K562 (cell line): Measurements from ENCODE around the gene HNRNPA3. TPM values are rescaled to one million over a fixed set of nuclear protein-coding genes. Genes with fewer than 3 reads are reported as not detected.

Source experiments
- CBFA2T2 ChIP-seq: fragments of 450-650 bp; conservative IDR thresholded peaks from 2 replicates; pipeline ENCODE4 v1.6.1; 2017; ENCODE audit warnings: mild to moderate bottlenecking
- CBFA2T3 ChIP-seq: fragments of 450-650 bp; IDR thresholded peaks from 2 replicates; pipeline ENCODE4 v1.6.1; 2017
- DPF2 ChIP-seq: fragments of 450-650 bp; IDR thresholded peaks from 2 replicates; pipeline ENCODE4 v1.6.1; 2016
- FOXK2 ChIP-seq, 2 experiments: fragments of 450-650 bp; IDR thresholded peaks in 1 of 2; conservative IDR thresholded peaks in 1 of 2; 2 replicates each; pipeline ENCODE4 v1.6.1; 2016; ENCODE audit warnings: low read depth in 2 of 2, mild to moderate bottlenecking in 1 of 2
- HMGN3 ChIP-seq: IDR thresholded peaks from 2 replicates; pipeline ENCODE4 v1.6.1; 2011; ENCODE audit warnings: borderline replicate concordance, low read depth, mild to moderate bottlenecking, mixed read lengths, low read length; ENCODE audit not compliant: insufficient read length; ENCODE audit errors: extremely low read depth
- KDM4B ChIP-seq, 2 experiments: fragments of 450-650 bp in 1 of 2; sonication (generic) in 1 of 2; IDR thresholded peaks; 2 replicates each; pipeline ENCODE4 v1.6.1; 2016 to 2017; ENCODE audit warnings: borderline replicate concordance in 2 of 2, antibody characterized with exemption in 1 of 2, low read depth in 1 of 2, mild to moderate bottlenecking in 1 of 2
- NR2F6 ChIP-seq: fragments of 450-650 bp; formaldehyde crosslinking; IDR thresholded peaks from 2 replicates; pipeline ENCODE4 v1.4.0; 2020; ENCODE audit warnings: mild to moderate bottlenecking
- POLR2B ChIP-seq: fragments of 450-650 bp; IDR thresholded peaks from 2 replicates; pipeline ENCODE4 v1.6.1; 2018; ENCODE audit warnings: low read depth; ENCODE audit not compliant: partially characterized antibody
- PRMT5 ChIP-seq: sonication (generic); formaldehyde crosslinking; IDR thresholded peaks from 2 replicates; pipeline ENCODE4 v1.5.0; 2020; ENCODE audit warnings: missing genetic modification reagents
- RCOR1 ChIP-seq, 2 experiments: IDR thresholded peaks; 2 replicates each; pipeline ENCODE4 v1.6.1; 2012; ENCODE audit warnings: low read depth in 2 of 2, low read length in 2 of 2, borderline replicate concordance in 1 of 2, improper control_type of control experiment in 1 of 2
- RHOXF2B ChIP-seq: fragments of 250-450 bp; sonication (Bioruptor Pico); conservative IDR thresholded peaks from 2 replicates; pipeline ENCODE4 v1.5.1; 2021
- SMARCA4 ChIP-seq: fragments of 450-650 bp; IDR thresholded peaks from 2 replicates; pipeline ENCODE4 v1.6.1; 2016
- SRSF3 ChIP-seq: fragments of 200-400 bp; formaldehyde crosslinking; IDR thresholded peaks from 2 replicates; pipeline ENCODE4 v1.6.1; 2016; ENCODE audit warnings: mild to moderate bottlenecking, low read length, moderate library complexity; ENCODE audit not compliant: insufficient read depth
- TARDBP ChIP-seq: fragments of 450-650 bp; IDR thresholded peaks from 2 replicates; pipeline ENCODE4 v1.6.1; 2016
- TRIM28 ChIP-seq: fragments of 450-650 bp; IDR thresholded peaks from 2 replicates; pipeline ENCODE4 v1.6.1; 2017
- ZEB2 ChIP-seq: fragments of 450-650 bp; IDR thresholded peaks from 2 replicates; pipeline ENCODE4 v1.6.1; 2016
- polyA plus RNA-seq, 8 experiments: library from polyadenylated mRNA; depleted of rRNA in 4 of 8; stranded (reverse) in 5 of 8; unstranded in 3 of 8; fragments of >200 nt; fragmentation: Nextera tagmentation in 2 of 8; fragmentation: Illumina TruSeq in 1 of 8; extraction: Ambion mirVana in 2 of 8; extraction: Trizol in 1 of 8; gene quantifications; 2 replicates each; pipeline versions ENCODE4 v1.2.1 to v1.2.3, GENCODE V29; 2011 to 2014; ENCODE audit warnings: inconsistent platforms in 1 of 8, missing spikeins in 1 of 8
- total RNA-seq, 7 experiments: library from RNA; depleted of rRNA in 6 of 7; stranded (reverse); fragments of >200 nt in 6 of 7; fragmentation: Illumina TruSeq in 2 of 7; extraction: Trizol in 2 of 7; gene quantifications; 2 replicates each; pipeline versions ENCODE4 v1.2.1 to v1.2.3, GENCODE V29; 2011 to 2021; ENCODE audit warnings: low replicate concordance in 1 of 7
- TF ChIP-seq, protein P1 (sequence below): sonication (generic); formaldehyde crosslinking; IDR thresholded peaks from 2 replicates; pipeline ENCODE4 v1.8.1; 2023; ENCODE audit warnings: missing genetic modification reagents, mild to moderate bottlenecking, borderline replicate concordance
- TF ChIP-seq, protein P2 (sequence below): fragments of 450-650 bp; IDR thresholded peaks from 2 replicates; pipeline ENCODE4 v1.6.1; 2018; ENCODE audit not compliant: partially characterized antibody
- TF ChIP-seq, protein P3 (sequence below): fragments of 250-450 bp; sonication (Bioruptor Pico); IDR thresholded peaks from 2 replicates; pipeline ENCODE4 v1.8.0; 2021; ENCODE audit warnings: moderate library complexity, mild to moderate bottlenecking, inconsistent platforms

Gene HNRNPA3
- total and polyA plus RNA-seq, 9 of the 15 experiments (the other 6 are each of a cell fraction or from before 2014, with no cell fraction given): 72.8 to 428 (median 192) TPM

DNA sequence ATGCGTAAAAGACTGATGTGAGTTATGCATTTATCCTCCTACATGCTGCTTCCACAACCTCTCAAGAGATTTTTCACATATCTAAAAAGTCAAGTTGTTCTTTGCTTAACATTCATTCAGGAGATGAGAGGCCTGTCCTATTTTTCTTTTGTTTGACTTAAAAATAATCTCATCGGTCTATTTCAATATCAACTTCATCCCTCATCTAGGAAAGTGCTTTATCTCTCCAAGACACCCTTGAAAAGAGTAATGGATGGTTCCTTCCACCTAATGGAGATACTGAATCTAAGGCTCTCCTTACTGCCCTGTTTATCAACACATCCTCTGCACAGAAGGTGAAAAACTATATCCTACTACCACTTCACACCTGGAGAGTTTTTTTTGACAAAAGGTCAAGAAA, 49.5 kb downstream of the HNRNPA3 start (continued):
- TF ChIP-seq, protein P1, sequence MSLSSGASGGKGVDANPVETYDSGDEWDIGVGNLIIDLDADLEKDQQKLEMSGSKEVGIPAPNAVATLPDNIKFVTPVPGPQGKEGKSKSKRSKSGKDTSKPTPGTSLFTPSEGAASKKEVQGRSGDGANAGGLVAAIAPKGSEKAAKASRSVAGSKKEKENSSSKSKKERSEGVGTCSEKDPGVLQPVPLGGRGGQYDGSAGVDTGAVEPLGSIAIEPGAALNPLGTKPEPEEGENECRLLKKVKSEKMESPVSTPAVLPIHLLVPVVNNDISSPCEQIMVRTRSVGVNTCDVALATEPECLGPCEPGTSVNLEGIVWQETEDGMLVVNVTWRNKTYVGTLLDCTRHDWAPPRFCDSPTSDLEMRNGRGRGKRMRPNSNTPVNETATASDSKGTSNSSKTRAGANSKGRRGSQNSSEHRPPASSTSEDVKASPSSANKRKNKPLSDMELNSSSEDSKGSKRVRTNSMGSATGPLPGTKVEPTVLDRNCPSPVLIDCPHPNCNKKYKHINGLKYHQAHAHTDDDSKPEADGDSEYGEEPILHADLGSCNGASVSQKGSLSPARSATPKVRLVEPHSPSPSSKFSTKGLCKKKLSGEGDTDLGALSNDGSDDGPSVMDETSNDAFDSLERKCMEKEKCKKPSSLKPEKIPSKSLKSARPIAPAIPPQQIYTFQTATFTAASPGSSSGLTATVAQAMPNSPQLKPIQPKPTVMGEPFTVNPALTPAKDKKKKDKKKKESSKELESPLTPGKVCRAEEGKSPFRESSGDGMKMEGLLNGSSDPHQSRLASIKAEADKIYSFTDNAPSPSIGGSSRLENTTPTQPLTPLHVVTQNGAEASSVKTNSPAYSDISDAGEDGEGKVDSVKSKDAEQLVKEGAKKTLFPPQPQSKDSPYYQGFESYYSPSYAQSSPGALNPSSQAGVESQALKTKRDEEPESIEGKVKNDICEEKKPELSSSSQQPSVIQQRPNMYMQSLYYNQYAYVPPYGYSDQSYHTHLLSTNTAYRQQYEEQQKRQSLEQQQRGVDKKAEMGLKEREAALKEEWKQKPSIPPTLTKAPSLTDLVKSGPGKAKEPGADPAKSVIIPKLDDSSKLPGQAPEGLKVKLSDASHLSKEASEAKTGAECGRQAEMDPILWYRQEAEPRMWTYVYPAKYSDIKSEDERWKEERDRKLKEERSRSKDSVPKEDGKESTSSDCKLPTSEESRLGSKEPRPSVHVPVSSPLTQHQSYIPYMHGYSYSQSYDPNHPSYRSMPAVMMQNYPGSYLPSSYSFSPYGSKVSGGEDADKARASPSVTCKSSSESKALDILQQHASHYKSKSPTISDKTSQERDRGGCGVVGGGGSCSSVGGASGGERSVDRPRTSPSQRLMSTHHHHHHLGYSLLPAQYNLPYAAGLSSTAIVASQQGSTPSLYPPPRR: no peak
- TF ChIP-seq POLR2B (no peak), ZEB2 (peak; percentile 49; the same call in 1 of the 2 replicates), TARDBP (no peak), SRSF3 (no peak), RCOR1 (IDR thresholded peaks at IDR 0.05; ENCODE audit: borderline replicate concordance in 1 of 2, low read depth in 2 of 2, low read length in 2 of 2) (peak in 1 of 2 experiments; percentile 67; a peak in 1 of 4 replicates), KDM4B (IDR thresholded peaks at IDR 0.05; ENCODE audit: borderline replicate concordance in 2 of 2, low read depth in 1 of 2) (no peak), NR2F6 (no peak), HMGN3 (no peak), RHOXF2B (CRISPR knock-in tag) (no peak), DPF2 (0 out of 2 replicates have a peak, but pooled peaks have one; percentile 53), SMARCA4 (peak; percentile 46; the same call in 1 of the 2 replicates), PRMT5 (no peak), CBFA2T2 (0 out of 2 replicates have a peak, but pooled peaks have one; percentile 29), FOXK2 (conservative IDR thresholded peaks at IDR 0.05 in 1 of 2, IDR thresholded peaks at IDR 0.05 in 1 of 2; ENCODE audit: low read depth in 2 of 2) (peak; percentile 20 to 55; a peak in 1 of 4 replicates), TRIM28 (no peak), CBFA2T3 (peak; percentile 70)
- TF ChIP-seq, protein P2, sequence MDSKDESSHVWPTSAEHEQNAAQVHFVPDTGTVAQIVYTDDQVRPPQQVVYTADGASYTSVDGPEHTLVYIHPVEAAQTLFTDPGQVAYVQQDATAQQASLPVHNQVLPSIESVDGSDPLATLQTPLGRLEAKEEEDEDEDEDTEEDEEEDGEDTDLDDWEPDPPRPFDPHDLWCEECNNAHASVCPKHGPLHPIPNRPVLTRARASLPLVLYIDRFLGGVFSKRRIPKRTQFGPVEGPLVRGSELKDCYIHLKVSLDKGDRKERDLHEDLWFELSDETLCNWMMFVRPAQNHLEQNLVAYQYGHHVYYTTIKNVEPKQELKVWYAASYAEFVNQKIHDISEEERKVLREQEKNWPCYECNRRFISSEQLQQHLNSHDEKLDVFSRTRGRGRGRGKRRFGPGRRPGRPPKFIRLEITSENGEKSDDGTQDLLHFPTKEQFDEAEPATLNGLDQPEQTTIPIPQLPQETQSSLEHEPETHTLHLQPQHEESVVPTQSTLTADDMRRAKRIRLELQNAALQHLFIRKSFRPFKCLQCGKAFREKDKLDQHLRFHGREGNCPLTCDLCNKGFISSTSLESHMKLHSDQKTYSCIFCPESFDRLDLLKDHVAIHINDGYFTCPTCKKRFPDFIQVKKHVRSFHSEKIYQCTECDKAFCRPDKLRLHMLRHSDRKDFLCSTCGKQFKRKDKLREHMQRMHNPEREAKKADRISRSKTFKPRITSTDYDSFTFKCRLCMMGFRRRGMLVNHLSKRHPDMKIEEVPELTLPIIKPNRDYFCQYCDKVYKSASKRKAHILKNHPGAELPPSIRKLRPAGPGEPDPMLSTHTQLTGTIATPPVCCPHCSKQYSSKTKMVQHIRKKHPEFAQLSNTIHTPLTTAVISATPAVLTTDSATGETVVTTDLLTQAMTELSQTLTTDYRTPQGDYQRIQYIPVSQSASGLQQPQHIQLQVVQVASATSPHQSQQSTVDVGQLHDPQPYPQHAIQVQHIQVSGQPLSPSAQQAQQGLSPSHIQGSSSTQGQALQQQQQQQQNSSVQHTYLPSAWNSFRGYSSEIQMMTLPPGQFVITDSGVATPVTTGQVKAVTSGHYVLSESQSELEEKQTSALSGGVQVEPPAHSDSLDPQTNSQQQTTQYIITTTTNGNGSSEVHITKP: peak; percentile 91
- TF ChIP-seq, protein P3, sequence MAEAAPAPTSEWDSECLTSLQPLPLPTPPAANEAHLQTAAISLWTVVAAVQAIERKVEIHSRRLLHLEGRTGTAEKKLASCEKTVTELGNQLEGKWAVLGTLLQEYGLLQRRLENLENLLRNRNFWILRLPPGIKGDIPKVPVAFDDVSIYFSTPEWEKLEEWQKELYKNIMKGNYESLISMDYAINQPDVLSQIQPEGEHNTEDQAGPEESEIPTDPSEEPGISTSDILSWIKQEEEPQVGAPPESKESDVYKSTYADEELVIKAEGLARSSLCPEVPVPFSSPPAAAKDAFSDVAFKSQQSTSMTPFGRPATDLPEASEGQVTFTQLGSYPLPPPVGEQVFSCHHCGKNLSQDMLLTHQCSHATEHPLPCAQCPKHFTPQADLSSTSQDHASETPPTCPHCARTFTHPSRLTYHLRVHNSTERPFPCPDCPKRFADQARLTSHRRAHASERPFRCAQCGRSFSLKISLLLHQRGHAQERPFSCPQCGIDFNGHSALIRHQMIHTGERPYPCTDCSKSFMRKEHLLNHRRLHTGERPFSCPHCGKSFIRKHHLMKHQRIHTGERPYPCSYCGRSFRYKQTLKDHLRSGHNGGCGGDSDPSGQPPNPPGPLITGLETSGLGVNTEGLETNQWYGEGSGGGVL: no peak
